Neural crest cell (in vitro differentiated cells): ENCODE measurements around the gene SUPT3H. TPM values are rescaled to one million over a fixed set of nuclear protein-coding genes. Genes with fewer than 3 reads are reported as not detected.

Experiments used
- DNase-seq: peaks from one replicate; pipeline ENCODE4 v3.0.0; 2021; ENCODE audit warnings: low read depth, mixed read lengths, low spot score
- H3K27ac Mint-ChIP-seq: one replicate; pipeline ENCODE4 v1.8.0; 2021; ENCODE audit warnings: mild to moderate bottlenecking, mixed read lengths; ENCODE audit not compliant: unreplicated experiment
- H3K27me3 Mint-ChIP-seq: 2 replicates; pipeline ENCODE4 v1.8.0; 2021; ENCODE audit warnings: low read depth, mild to moderate bottlenecking, mixed read lengths
- H3K36me3 Mint-ChIP-seq: 2 replicates; pipeline ENCODE4 v1.8.0; 2021; ENCODE audit warnings: low read depth, mild to moderate bottlenecking, mixed read lengths
- H3K4me1 Mint-ChIP-seq: 2 replicates; pipeline ENCODE4 v1.8.0; 2021; ENCODE audit warnings: mixed read lengths
- H3K4me3 Mint-ChIP-seq: one replicate; pipeline ENCODE4 v1.8.0; 2021; ENCODE audit warnings: mild to moderate bottlenecking, mixed read lengths
- H3K9me3 Mint-ChIP-seq: 2 replicates; pipeline ENCODE4 v1.8.0; 2021; ENCODE audit warnings: mixed read lengths
- CTCF ChIP-seq: fragments of 200-600 bp; sonication (generic); conservative IDR thresholded peaks from 2 replicates; pipeline ENCODE4 v1.5.0; 2021; ENCODE audit warnings: antibody characterized with exemption, mild to moderate bottlenecking
- total RNA-seq: library from RNA; stranded (reverse); gene quantifications from 2 replicates; pipeline ENCODE4 v1.2.1, GENCODE V29; 2021

SUPT3H gene
- total RNA-seq, 1 donor from 2014 or later: 17.0 TPM

- DNase-seq: no peak
- H3K4me3 Mint-ChIP-seq: no peak overlapping the region
- no peak for TF ChIP-seq CTCF
- no peak overlapping the region for H3K27ac Mint-ChIP-seq
- no peaks in the 10 kb centered on the region for H3K9me3 Mint-ChIP-seq
- no peaks in the 10 kb centered on the region for H3K36me3 Mint-ChIP-seq
- H3K4me1 Mint-ChIP-seq: peaks cover 3% of the 10 kb centered on the region
- H3K27me3 Mint-ChIP-seq: no peaks in the 10 kb centered on the region
These were observed 260.9 kb downstream of the SUPT3H start for GRCh38 chr6:45116714-45117410.

GRCh38 chr6:45115696-45116095 lies 262.0 kb downstream of the SUPT3H start:
- H3K36me3 Mint-ChIP-seq: no peaks in the 10 kb centered on the region
- peaks cover 3% of the 10 kb centered on the region for H3K4me1 Mint-ChIP-seq
- no peaks in the 10 kb centered on the region for H3K9me3 Mint-ChIP-seq
- no peak overlapping the region for H3K4me3 Mint-ChIP-seq
- DNase-seq: no peak
- no peak for TF ChIP-seq CTCF
- H3K27ac Mint-ChIP-seq: no peak overlapping the region
- H3K27me3 Mint-ChIP-seq: no peaks in the 10 kb centered on the region

GRCh38 chr6:45112711-45113110 lies 265.0 kb downstream of the SUPT3H start:
- no peaks in the 10 kb centered on the region for H3K36me3 Mint-ChIP-seq
- no peak overlapping the region for H3K4me3 Mint-ChIP-seq
- no peaks in the 10 kb centered on the region for H3K27me3 Mint-ChIP-seq
- H3K27ac Mint-ChIP-seq: no peak overlapping the region
- H3K9me3 Mint-ChIP-seq: no peaks in the 10 kb centered on the region
- H3K4me1 Mint-ChIP-seq: no peaks in the 10 kb centered on the region
- TF ChIP-seq CTCF: no peak
- no peak for DNase-seq

- no peak overlapping the region for H3K27ac Mint-ChIP-seq
- no peaks in the 10 kb centered on the region for H3K36me3 Mint-ChIP-seq
- no peaks in the 10 kb centered on the region for H3K27me3 Mint-ChIP-seq
- no peak for DNase-seq
- TF ChIP-seq CTCF: no peak
- H3K4me1 Mint-ChIP-seq: no peaks in the 10 kb centered on the region
- H3K4me3 Mint-ChIP-seq: no peak overlapping the region
- H3K9me3 Mint-ChIP-seq: no peaks in the 10 kb centered on the region
These were observed 268.2 kb downstream of the SUPT3H start for GRCh38 chr6:45109551-45109950.

- DNase-seq: no peak
- no peak overlapping the region for H3K27ac Mint-ChIP-seq
- no peaks in the 10 kb centered on the region for H3K4me1 Mint-ChIP-seq
- no peak for TF ChIP-seq CTCF
- no peaks in the 10 kb centered on the region for H3K36me3 Mint-ChIP-seq
- no peak overlapping the region for H3K4me3 Mint-ChIP-seq
- peaks cover 2% of the 10 kb centered on the region for H3K9me3 Mint-ChIP-seq
- H3K27me3 Mint-ChIP-seq: no peaks in the 10 kb centered on the region
These were observed 272.4 kb downstream of the SUPT3H start for GRCh38 chr6:45105170-45105820.
